ENCODE results near the gene PRKACA.

Gene PRKACA

DNA sequence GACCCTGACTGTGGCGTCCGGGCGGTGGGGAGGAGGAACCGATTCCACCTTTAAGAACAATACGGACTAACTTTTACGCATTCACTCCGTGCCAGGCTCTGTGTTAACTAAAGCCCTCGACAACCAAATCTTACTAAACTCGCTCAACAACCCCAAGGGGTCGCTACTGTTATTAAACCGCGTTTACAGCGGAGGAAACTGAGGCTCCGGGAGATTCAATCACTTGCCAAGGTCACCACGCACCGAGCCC is 28.2 kb downstream of the PRKACA start:
- TF ChIP-seq, protein P1, sequence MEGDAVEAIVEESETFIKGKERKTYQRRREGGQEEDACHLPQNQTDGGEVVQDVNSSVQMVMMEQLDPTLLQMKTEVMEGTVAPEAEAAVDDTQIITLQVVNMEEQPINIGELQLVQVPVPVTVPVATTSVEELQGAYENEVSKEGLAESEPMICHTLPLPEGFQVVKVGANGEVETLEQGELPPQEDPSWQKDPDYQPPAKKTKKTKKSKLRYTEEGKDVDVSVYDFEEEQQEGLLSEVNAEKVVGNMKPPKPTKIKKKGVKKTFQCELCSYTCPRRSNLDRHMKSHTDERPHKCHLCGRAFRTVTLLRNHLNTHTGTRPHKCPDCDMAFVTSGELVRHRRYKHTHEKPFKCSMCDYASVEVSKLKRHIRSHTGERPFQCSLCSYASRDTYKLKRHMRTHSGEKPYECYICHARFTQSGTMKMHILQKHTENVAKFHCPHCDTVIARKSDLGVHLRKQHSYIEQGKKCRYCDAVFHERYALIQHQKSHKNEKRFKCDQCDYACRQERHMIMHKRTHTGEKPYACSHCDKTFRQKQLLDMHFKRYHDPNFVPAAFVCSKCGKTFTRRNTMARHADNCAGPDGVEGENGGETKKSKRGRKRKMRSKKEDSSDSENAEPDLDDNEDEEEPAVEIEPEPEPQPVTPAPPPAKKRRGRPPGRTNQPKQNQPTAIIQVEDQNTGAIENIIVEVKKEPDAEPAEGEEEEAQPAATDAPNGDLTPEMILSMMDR (IDR thresholded peaks at IDR 0.05; ENCODE audit: insufficient read depth, low read depth, low read length, missing control alignments), result no peak
- peak; percentile 51 for DNase-seq (ENCODE audit: low read depth)
- H3K4me3 ChIP-seq (ENCODE audit: low read depth, low read length), result peak overlapping the region; percentile 50

DNA sequence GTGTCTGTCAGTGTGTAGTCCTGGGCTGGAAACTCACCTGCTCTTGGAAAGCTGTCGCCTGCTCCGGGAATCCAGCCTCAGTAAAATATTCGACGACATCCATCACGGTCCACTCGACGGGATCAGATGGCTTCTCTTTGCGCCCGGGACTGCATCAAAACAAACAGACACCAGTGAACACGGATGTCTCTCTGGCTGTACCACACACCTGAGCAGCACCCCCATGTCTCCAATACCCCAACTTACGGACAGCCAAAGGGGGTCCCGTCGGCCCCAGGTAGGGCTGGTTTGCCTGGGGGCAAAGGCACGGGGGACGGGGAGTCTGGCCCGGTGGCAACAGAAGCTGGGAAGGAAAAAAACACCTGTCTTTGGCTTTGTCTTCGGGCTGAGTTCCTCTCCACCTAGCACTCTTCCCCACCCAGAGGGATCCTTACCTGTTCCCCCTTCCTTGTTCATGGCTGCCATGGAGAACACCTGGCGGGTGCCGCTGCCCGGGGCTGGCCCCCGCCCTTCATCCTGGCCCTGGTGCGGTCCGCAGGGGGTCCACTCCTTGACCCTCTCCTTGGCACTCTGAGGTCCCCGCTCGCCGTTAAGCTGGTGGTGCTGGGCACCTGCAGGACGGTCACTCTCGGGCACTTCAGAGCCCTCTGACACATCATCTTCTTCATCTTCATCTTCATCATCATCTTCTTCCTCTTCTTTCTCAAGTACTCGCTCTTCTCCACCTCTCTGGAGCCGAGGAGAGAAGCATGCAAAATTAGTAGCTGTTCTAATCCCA is 28.7 kb downstream of the PRKACA start:
- TF ChIP-seq, protein P1 (IDR thresholded peaks at IDR 0.05; ENCODE audit: insufficient read depth, low read depth, low read length, missing control alignments), result no peak
- no peak for DNase-seq (ENCODE audit: low read depth)
- peak overlapping the region; percentile 50 for H3K4me3 ChIP-seq (ENCODE audit: low read depth, low read length)

DNA sequence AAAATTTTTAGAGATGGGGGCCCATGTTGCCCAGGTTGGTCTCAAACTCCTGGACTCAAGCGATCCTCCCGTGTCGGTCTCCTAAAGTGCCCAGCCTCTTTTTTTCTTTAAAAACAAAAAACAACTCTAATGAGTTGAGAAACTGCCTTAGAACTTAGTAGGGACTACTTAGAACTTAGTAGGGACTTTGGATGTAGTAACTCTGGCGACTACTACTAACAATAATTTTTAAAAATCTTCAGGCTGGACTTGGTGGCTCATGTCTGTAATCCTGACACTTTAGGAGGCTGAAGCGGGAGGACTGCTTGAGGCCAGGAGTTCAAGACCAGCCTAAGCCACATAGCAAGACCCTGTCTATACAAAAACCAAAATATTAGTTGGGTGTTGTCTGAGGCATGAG is 31.5 kb downstream of the PRKACA start:
- TF ChIP-seq, protein P1 (IDR thresholded peaks at IDR 0.05; ENCODE audit: insufficient read depth, low read depth, low read length, missing control alignments), result no peak
- DNase-seq (ENCODE audit: low read depth), result no peak
- H3K4me3 ChIP-seq (ENCODE audit: low read depth, low read length), result no peak overlapping the region

DNA sequence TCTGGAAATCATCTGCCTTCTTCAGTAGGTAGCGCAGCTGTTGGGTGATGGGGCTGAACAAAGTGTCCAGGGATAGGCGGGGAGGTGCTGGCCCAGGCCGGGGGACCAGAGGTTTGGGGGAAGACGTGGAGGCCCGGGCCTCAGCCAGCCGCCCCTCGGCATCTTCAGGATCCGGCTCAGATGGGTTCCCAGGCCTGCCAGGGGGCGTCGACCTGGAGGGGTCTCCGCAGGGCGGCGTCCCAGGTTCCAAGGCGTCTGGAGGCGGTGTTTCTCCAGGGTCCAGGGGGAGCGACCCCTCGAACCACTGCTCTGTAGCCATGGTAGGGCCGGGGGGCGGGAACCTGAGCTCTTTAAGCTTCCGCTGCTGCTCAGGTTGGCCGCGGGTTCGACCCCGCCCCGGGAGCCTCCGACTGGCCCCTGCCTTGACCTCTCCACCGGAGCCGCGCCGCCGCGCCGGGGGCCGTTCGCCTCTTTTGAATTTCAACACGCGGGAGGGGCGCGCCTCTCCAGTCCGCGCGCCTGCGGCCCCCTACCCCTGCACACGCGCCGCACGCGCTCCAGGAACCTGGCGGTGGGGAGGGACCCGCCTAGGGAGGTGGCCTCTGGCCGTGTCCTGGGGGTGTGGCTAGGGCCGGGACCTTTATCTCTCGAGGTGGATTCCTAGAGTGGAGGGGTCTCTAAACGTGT is 32.1 kb downstream of the PRKACA start, which contains the start of gene C19orf67:
TSS of gene C19orf67 (minus strand) at position 475 of the 687 bp plus-strand sequence. CDS start at position 319, 156 bp downstream.
- no peak within 1 kb of the TSS for H3K4me3 ChIP-seq (ENCODE audit: low read depth, low read length)
- TF ChIP-seq, protein P1 (IDR thresholded peaks at IDR 0.05; ENCODE audit: insufficient read depth, low read depth, low read length, missing control alignments), result no peak
- DNase-seq (ENCODE audit: low read depth), result no peak

DNA sequence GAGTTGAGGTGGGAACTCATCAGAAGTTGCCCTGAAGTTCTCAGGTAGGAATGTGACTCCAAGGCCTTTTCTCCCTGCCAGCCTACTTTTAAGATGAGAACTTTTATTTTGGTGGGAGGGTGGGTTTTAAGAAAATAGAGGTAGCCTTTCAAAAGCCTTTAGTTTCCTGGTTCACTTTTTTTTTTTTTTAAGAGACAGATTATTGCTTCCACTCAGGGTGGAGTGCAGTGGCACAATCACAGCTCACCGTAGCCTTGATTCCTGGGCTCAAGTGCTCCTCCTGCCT is 34.9 kb downstream of the PRKACA start:
- H3K4me3 ChIP-seq (ENCODE audit: low read depth, low read length), result peak overlapping the region; percentile 80
- TF ChIP-seq, protein P1 (IDR thresholded peaks at IDR 0.05; ENCODE audit: insufficient read depth, low read depth, low read length, missing control alignments), result no peak
- DNase-seq (ENCODE audit: low read depth), result no peak

DNA sequence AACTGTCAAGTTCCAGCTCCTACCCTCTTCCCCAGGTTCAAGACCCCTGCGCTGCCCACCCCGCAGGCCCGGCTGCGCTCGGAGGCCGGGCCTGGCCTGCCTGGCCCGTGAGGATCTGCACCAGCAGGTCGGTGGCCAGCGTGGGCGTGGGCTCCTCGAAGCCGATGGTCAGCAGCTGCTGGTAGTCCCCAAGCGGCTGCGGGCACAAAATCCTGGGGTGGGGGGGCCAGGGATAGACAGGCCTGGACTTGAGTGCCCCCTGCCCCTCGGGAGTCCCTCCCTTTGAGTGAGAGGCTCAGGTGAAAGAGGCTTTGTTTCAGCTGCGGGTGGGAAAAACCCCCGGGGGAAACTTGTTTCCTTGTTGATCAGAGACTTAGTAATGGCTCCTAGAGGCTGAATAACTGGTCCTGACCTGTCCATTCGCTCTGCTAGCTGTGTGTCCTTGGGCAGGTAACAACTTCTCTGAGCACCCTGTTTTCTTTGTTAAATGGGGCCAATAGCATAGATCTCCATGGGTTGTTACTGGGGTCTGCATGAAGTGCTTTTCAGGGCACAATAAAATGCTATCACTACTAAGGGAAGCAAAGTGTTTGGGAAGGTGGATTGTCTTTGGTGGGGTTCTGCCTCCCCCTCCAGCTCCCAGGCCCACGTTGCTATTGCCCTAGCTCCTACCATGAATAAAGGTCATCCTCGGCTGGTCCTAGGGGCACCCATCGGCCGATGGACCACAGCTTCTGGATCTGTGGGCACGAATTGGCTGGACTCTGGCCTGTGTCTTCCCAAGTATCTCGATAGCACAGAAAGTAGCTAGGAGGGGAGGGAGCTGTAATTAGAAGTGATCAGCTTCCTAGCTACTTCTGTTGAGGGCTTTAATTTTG is 35.5 kb downstream of the PRKACA start:
- peak overlapping the region; percentile 80 for H3K4me3 ChIP-seq (ENCODE audit: low read depth, low read length)
- TF ChIP-seq, protein P1 (IDR thresholded peaks at IDR 0.05; ENCODE audit: insufficient read depth, low read depth, low read length, missing control alignments), result no peak
- DNase-seq (ENCODE audit: low read depth), result peak; percentile 64

Data from GM12865 (cell line).